Psoas muscle (tissue), 8 donors: ENCODE measurements around the gene KRTAP10-1. TPM values are rescaled to one million over a fixed set of nuclear protein-coding genes. Genes with fewer than 3 reads are reported as not detected.

ENCODE experiments used
- ATAC-seq, 4 donors: fragments of 200-7000 bp; cut with Tn5 transposase; one replicate each; pipeline ENCODE4 v1.9.1; 2020; ENCODE audit warnings: moderate library complexity in 3 of 4, mild to moderate bottlenecking in 2 of 4
- DNase-seq, 2 donors: peaks; one replicate each; pipeline ENCODE4 v3.0.0-alpha.2; 2020
- H3K27ac ChIP-seq: fragments of 200-600 bp; one replicate; pipeline ENCODE4 v1.8.0; 2022
- H3K27me3 ChIP-seq, 3 donors: fragments of 200-600 bp in 1 of 3; one replicate each; pipeline versions ENCODE4 v1.6.1 to v1.8.0; 2013 to 2022; ENCODE audit warnings: low read length in 2 of 3, mild to moderate bottlenecking in 2 of 3, moderate library complexity in 1 of 3; ENCODE audit not compliant: insufficient read depth in 3 of 3
- H3K36me3 ChIP-seq, 2 donors: fragments of 200-600 bp in 1 of 2; one replicate each; pipeline versions ENCODE4 v1.6.1 to v1.8.0; 2013 to 2022; ENCODE audit warnings: low read depth in 1 of 2, mild to moderate bottlenecking in 1 of 2, moderate library complexity in 1 of 2; ENCODE audit not compliant: insufficient read depth in 1 of 2
- H3K4me1 ChIP-seq: fragments of 200-600 bp; one replicate; pipeline ENCODE4 v1.8.0; 2022
- H3K4me3 ChIP-seq: fragments of 200-600 bp; one replicate; pipeline ENCODE4 v1.8.0; 2022; ENCODE audit warnings: mild to moderate bottlenecking
- H3K9me3 ChIP-seq: fragments of 200-600 bp; one replicate; pipeline ENCODE4 v1.8.0; 2022
- CTCF ChIP-seq: fragments of 200-600 bp; IDR thresholded peaks from one replicate; pipeline ENCODE4 v1.8.0; 2022; ENCODE audit warnings: antibody characterized with exemption
- WGBS, 3 donors: extraction: QIAGEN DNeasy Blood & Tissue Kit; methylation state at CpG; one replicate each; pipeline versions ENCODE4 v1.1.6 to v1.1.7; 2013; 5-methylcytosine and 5-hydroxymethylcytosine counted together
- intact Hi-C, 2 donors: fragments of 100-400 bp; cut with DNase I; formaldehyde crosslinking; loops; one replicate each; pipeline versions ENCODE4 v1.11.0 to v1.14.2; 2022
- long read RNA-seq, 2 donors: library from polyadenylated mRNA; unstranded; transcript quantifications; one replicate each; pipeline ENCODE4 v2.0.0, GENCODE V29; 2021
- polyA plus RNA-seq, 3 donors: library from polyadenylated mRNA; stranded (reverse); fragments of 200-250 nt; gene quantifications; one replicate each; pipeline ENCODE4 v1.2.3, GENCODE V29; 2013
- total RNA-seq, 4 donors: library from RNA; stranded (reverse); fragmentation: NEBNext Ultra II Directional in 2 of 4; extraction: Animal tissue kit (Norgen Biotek cat#: 25700) in 2 of 4; gene quantifications; one replicate each; pipeline versions ENCODE4 v1.2.1 to v1.2.4, GENCODE V29; 2021 to 2023
- donor health status: healthy with polysubstance abuse.
- donor health status: DM: no; HTN: no; CAD: no; lungs with moderate emphysema.
- donor health status: Bipolar disorder and iron deficiency.
- donor health status: healthy.
- donor health status: DM: yes; HTN: yes; CAD: no.
- donor health status: DM: no; HTN: no; CAD: no.
- donor health status: DM: no; HTN: no; CAD: no.
- donor health status: DM: yes; HTN: yes; CAD: no.

The KRTAP10-1 gene
- total RNA-seq (not detected), polyA plus RNA-seq (not detected)
- long read RNA-seq, donor 1, result 0 reads
- long read RNA-seq, donor 2, result 0 reads

GRCh38 chr21:44539991-44540666 lies at the start of gene KRTAP10-1:
KRTAP10-1 (minus strand) TSS chr21:44540195; CDS start chr21:44540150, 45 bp downstream.
- Histone ChIP-seq H3K27ac (no peak within 1 kb of the TSS), H3K4me3 (no peak within 1 kb of the TSS), H3K4me1 (no peaks in the 10 kb centered on the region), H3K27me3 (peaks cover 0 to 17% (median 7%) of the 10 kb centered on the region in 3 donors), H3K9me3 (no peaks in the 10 kb centered on the region), H3K36me3 (no peaks in the 10 kb centered on the region)
- no peak for TF ChIP-seq CTCF
- intact Hi-C loops, result no loop called here
- DNase-seq (no peak), ATAC-seq (no peak)
- 33 to 54% (median 53%) methylated on average over 20 to 21 of the region's 21 CpGs for WGBS, 3 donors

- WGBS, 3 donors, result 94 to 95% (median 94%) methylated on average over 2 of the region's 2 CpGs
- Histone ChIP-seq H3K9me3 (no peaks in the 10 kb centered on the region), H3K4me3 (no peak overlapping the region), H3K4me1 (no peaks in the 10 kb centered on the region), H3K27me3 (peaks cover 3 to 43% (median 14%) of the 10 kb centered on the region in 3 donors), H3K36me3 (no peaks in the 10 kb centered on the region), H3K27ac (no peak overlapping the region)
- intact Hi-C loops, result no loop called here
- TF ChIP-seq CTCF, result no peak
- ATAC-seq, result no peak
- DNase-seq, result no peak
These were observed 49.1 kb upstream of the KRTAP10-1 start for GRCh38 chr21:44589094-44589493.

- no peak for TF ChIP-seq CTCF
- H3K36me3 ChIP-seq, result no peaks in the 10 kb centered on the region
- H3K27ac ChIP-seq, result no peak overlapping the region
- ATAC-seq, result no peak
- H3K9me3 ChIP-seq, result peaks cover 4% of the 10 kb centered on the region
- peaks cover 7 to 49% (median 20%) of the 10 kb centered on the region in 3 donors for H3K27me3 ChIP-seq
- no peaks in the 10 kb centered on the region for H3K4me1 ChIP-seq
- DNase-seq, result no peak
- intact Hi-C loops, result no loop called here
- no peak overlapping the region for H3K4me3 ChIP-seq
- WGBS, 3 donors, result 61 to 71% (median 68%) methylated on average over 3 of the region's 3 CpGs
These were observed 45.9 kb upstream of the KRTAP10-1 start for GRCh38 chr21:44585892-44586291.

- peaks cover 4% of the 10 kb centered on the region for H3K9me3 ChIP-seq
- TF ChIP-seq CTCF, result no peak
- no peaks in the 10 kb centered on the region for H3K36me3 ChIP-seq
- DNase-seq (no peak), ATAC-seq (no peak)
- intact Hi-C loops, result no loop called here
- H3K4me1 ChIP-seq, result no peaks in the 10 kb centered on the region
- no peak overlapping the region for H3K4me3 ChIP-seq
- H3K27me3 ChIP-seq, result peaks cover 7 to 40% (median 13%) of the 10 kb centered on the region in 3 donors
- WGBS, 3 donors, result 68 to 76% (median 69%) methylated on average over 6 of the region's 6 CpGs
- H3K27ac ChIP-seq, result no peak overlapping the region
These were observed 43.8 kb upstream of the KRTAP10-1 start for GRCh38 chr21:44583800-44584147.
